Islet precursor cell (in vitro differentiated cells): ENCODE results near the gene MTG1.

Source experiments
- DNase-seq: peaks from one replicate; pipeline ENCODE4 v3.0.0-alpha.2; 2018

MTG1 gene, protein sequence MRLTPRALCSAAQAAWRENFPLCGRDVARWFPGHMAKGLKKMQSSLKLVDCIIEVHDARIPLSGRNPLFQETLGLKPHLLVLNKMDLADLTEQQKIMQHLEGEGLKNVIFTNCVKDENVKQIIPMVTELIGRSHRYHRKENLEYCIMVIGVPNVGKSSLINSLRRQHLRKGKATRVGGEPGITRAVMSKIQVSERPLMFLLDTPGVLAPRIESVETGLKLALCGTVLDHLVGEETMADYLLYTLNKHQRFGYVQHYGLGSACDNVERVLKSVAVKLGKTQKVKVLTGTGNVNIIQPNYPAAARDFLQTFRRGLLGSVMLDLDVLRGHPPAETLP

GRCh38 chr10:133394064-133394663 is at the start of gene MTG1:
TSS of gene MTG1 (plus strand) at chr10:133394157. CDS start at chr10:133394221, 64 bp downstream.
- DNase-seq = peak; percentile 96

DNA sequence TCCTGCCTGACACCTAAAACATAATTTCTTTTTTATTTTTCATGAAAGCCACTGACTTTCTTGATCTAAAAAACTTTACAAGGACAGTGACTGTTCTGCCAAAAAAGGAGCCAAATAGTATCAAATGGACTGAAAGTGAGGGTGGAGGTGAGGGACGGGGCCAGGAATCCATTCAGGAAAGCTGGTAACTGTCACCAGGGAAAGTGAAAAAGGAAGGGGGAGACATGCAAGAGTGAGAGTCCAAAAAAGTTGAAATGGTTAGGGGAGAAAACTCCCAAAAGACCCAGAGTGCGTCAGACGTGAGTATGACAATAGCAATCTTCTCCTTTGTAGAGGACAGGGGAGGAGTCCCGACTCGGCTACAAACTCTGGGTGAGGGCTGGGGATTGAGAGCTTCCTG is 49.7 kb upstream of the MTG1 start:
- DNase-seq = no peak

DNA sequence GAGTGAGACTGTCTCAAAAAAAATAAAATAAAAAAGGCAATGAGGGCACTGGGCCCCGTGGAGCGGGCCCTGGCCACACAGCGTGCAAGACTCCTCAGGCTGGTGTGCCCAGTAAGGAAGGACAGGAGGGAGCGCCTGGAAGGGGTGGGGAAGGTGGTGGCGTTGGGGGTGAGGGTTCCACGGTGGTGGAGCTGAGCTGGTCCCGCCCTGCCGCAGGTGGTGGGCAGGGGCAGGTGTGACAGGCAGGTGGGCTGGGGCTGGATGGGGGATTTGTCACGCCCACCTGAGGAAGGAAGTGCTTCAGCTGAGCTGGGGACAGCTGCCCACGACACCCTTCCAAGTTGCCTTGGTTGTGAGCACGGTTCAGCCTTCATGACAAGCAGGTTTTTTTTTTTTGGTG is 47.5 kb upstream of the MTG1 start:
- no peak for DNase-seq

DNA sequence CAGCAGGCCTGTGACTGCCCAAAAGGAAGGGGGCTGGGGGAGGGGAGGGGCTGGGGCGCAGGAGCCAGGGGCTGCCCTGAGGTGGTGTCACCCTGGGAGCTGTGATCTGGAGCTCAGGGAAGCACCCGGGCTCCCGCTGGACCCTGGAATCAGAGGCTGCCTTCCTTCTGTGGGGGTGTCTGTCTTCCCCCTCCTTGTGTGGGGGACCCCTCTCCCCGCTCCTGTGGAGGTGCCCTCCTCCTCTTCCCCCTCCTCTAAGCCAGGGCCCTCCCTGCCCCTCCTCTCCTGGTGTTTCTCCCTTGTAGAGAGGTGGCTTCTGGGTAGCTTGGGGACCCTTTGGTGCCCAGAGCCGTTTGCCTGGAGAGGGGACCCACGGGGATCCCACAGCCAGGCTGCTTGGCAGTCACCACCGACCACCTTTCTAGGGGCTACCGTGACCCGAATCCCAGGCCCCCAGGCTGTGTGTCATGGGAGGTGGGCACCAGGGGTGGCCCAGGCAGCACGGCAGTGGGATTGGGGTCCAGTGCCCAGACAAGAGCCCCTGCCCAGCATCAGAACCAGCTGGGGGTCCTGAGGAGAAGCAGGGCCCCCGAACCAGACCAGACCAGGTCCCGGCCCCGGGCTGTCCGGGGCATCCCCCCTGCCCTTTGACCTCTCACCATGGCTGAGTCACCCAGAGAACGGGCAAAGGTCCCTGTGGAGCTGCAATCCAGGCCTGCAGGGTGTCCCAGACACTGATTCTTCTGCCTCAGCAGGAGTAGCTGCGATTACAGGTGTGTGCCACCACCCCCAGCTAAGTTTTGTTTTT is 46.0 kb upstream of the MTG1 start:
- DNase-seq = no peak

- no peak for DNase-seq
Observed at GRCh38 chr10:133349160-133349568, 44.8 kb upstream of the MTG1 start.

DNA sequence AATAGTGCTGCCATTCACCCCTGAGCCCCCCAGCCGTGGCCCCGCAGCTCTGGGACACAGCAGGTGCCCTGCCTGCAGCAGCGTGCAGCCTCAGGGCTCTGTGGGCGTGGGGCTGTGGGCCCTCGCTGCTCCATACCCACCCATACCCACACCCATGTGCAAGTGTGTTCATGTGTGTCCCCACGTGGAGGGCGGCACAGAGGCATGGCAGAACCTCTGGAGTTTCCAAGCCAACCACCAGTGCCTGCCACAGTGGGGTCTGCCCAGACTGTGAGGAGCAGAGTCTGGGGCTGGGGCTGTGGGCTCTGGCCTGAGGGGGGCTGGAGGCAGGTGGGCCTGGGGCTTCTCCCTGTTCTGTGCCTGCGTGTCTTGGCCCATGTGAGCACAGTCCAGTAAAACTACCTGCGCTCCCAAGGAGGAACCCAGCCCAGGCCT is 44.4 kb upstream of the MTG1 start:
- no peak for DNase-seq

- no peak for DNase-seq
Observed at GRCh38 chr10:133350283-133350949, 43.5 kb upstream of the MTG1 start.

DNA sequence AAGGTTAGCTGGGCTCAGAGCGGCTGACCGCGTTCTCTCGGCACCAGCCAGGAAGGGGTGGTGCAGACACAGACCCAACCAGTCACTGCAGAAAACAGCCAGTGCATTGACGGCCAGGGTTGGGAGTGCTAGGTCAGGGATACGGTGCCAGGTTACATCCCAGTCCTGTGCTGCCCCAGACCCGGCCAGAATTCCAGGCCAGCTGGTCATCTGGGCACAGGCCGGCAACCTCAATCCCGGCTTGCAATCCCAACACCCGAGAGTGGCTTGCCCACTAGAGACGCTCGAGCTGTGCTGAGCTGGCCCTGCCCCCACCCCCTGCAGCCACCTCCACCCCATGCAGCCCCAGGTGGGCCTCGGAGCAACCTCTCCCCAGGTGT is 43.0 kb upstream of the MTG1 start:
- DNase-seq = no peak

DNA sequence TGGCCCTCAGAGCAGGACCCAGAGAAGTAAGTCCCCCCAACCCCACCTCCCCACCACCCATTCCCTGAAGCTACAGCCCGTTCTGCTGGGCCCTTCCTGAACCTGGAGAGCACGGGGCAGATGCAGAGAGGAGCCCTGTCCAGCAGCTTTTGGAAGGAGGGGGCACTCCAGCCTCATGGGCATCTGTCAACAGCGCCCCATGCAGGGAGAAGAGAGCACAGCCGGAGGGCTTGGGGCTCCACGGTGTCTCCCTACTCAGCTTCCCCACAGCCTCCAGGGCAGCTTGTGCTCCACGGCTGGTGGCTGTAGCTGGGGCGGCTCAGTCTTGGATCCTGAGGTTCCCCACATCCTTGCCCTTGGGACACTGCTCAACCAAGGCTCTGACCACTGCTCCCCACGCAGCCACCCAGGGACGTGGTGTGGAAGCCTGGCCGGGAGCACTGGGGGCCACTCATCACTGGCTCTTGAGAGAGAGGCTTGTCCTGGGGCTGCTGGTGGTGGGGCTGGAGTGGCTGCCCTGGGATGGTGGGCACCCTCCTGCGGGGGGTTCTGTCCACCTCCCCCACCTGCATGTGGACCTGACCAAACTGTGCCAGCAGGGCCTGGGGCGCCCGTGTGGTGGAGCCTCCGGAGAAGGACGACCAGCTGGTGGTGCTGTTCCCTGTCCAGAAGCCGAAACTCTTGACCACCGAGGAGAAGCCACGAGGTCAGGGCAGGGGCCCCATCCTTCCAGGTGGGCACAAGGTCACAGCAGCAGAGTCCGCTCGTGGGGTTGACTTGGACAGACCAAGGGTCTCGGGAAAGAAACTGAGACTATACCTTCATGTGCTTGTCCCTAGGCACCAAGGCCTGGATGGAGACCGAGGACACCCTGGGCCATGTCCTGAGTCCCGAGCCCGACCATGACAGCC is 42.3 kb upstream of the MTG1 start:
- DNase-seq = no peak

GRCh38 chr10:133353202-133353959 is 40.6 kb upstream of the MTG1 start:
- DNase-seq = no peak

DNA sequence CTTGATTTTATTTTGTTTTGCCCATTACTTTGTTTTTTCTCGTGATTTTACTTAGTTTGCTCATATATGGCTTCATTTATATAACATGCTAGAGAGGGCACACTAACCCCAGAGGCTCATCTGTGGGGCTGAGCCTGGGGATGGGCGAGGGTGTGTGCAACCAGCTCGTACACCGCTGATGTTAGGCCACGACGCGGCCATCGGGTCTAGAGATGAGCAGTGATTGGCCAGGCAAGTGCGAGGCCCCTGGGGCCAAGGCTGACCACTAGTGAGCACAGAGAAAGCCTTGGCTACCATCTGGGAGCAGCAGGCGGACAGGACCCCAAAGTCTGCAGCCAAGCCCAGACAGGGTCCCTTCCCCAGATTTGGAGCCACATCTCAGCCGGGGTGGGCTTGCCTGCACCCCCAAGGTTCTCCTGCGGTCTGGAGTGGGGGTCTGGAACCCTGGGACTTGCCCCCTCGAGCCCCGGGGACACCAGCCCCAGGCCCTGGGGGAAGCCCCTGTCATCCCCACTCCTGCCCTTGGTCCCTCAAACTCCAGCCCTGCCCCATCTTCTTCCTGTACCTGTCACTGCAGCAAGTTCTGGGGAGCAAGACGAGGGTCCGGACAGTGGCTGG is 39.9 kb upstream of the MTG1 start:
- no peak for DNase-seq

DNA sequence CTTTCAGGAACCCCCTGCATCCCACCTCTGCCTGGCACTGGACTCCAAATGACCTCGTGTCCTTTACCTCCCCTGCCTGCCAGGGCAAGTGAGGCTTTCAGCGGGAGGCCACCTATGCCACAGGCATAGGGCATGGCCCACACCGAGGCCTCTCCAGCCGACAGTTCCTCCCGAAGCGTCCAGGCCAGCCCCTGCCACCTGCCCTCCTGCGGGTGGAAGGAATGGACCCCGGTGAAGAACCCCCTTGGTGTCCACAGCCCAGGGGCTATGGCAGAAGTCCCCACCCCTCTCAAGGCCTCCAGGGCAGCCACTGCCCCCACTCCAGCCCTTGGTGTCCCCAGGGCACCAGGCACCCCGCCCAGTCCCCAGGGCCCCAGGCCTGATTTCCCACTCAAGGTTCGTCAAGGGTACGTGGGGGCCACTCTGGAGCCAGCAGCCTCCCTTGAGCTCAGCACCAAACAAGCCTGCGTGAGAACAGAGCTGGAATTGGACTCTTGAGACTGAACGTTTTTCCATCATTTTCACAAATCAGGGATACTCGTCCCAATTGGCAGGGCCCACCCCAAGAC is 39.2 kb upstream of the MTG1 start:
- DNase-seq = no peak

- no peak for DNase-seq
Observed at GRCh38 chr10:133355266-133355665, 38.7 kb upstream of the MTG1 start.

DNA sequence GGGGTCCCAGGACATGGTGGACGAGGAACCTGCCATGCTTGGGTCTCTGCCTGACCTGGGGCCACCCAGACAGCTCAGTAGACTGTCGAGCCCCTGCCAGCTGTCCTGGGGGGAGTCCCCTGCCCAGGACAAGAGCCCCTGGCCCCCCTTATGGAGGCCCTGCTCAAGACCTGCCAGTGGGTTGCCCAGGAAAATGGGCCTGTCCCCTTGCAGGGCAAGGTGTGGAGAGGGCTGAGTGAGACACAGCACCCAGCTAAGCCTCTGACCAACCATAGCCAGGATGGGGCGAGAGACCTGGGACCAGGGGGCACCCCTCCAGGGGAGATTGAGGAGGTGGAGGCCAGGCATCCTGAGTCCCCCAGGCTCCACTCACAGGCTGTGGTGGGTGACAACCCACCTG is 38.0 kb upstream of the MTG1 start:
- no peak for DNase-seq

DNA sequence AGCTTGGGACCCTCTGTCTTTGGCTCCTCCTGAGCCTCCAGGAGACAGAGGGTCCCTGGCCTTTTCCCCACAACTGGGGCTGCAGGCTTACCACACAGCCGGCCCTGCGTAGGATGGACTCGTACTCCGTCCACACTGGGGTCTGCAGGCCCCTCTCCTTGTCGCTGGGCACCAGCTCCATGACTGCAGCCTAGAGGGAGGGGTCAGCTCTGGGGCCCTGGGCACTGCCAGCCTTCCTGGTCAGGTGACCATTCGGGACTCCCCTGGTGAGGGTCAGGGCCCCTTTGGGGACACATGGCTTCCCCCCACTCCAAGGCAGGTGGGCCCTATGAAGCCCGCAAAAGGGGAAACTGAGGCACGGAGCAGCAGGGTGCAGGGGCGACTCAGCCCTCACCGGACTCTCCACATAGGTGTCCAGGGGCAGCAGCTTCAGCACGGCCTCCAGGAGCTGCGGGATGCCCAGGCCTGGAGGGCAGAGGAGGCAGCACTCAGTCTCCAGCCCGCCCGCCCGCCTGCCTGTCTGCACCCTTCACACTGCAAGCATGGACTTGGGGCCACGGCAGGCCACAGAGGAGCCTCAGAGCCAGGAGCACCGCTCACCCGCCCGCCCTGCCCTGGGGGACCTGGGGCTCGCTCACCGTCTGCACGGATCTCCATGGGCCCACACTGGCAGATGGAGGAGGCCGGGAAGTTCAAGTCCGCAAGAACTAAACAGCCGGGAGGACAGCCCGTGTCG is 37.2 kb upstream of the MTG1 start:
- DNase-seq = no peak

GRCh38 chr10:133357285-133358161 is 36.4 kb upstream of the MTG1 start, which contains the start of gene FUOM:
TSS of gene FUOM (minus strand) at chr10:133358019. CDS start at chr10:133358007, 12 bp downstream.
- DNase-seq = peak; percentile 92

- no peak for DNase-seq
Observed at GRCh38 chr10:133358162-133358924, 35.6 kb upstream of the MTG1 start.

DNA sequence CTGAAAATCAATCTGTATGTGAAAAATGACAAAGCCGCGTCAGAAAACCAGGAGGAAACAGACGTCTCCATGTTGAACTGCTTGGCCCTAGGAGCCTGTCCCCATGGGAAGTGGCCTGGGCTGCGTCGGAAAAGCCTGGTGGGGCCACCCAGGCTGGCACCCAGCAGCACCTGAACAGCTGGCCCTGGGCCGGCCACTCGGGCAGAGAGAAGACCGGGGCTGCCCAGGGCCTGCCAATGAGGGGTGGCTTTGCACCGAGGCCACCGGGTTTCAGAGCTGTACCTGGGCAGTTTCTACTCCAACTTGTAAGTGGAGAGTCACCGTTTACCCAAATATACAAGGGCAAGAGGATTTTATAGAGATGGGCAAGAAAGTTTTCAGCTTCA is 35.0 kb upstream of the MTG1 start:
- DNase-seq = no peak
